GM18868 (cell line): ENCODE results near the gene RIMBP2.

Source experiments
- ATAC-seq: cut with Tn5 transposase; IDR thresholded peaks from one replicate; pipeline ENCODE4 v1.9.1; 2021; ENCODE audit warnings: mild to moderate bottlenecking, moderate library complexity; ENCODE audit not compliant: unreplicated experiment

RIMBP2 gene

GRCh38 chr12:130474599-130475269 is 241.4 kb downstream of the RIMBP2 start:
- ATAC-seq, result no peak

GRCh38 chr12:130473266-130473665 is 242.8 kb downstream of the RIMBP2 start:
- no peak for ATAC-seq

GRCh38 chr12:130470969-130471368 is 245.1 kb downstream of the RIMBP2 start:
- no peak for ATAC-seq

GRCh38 chr12:130469552-130469951 is 246.5 kb downstream of the RIMBP2 start:
- no peak for ATAC-seq

- ATAC-seq, result no peak
These were observed 247.3 kb downstream of the RIMBP2 start for GRCh38 chr12:130468700-130469245.

DNA sequence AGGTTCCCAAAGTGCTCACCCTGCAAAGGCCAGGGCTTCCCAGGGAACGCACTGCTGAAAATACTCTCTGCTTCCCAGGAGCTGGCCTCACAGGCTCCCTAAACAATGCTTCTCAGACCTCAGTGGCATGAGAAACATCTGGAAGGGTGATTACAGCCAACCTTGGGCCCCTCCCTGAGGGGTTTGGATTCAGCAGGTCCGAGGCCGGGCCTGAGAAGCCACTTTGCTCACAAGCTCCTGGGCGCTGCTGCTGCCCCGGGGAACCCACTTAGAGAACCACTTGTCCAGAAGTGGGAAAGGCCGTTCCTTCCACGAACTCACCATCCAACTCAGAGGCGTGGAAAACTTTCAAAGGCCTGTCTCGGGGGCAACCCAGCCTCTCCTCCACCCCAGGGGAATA is 247.9 kb downstream of the RIMBP2 start:
- ATAC-seq, result no peak

DNA sequence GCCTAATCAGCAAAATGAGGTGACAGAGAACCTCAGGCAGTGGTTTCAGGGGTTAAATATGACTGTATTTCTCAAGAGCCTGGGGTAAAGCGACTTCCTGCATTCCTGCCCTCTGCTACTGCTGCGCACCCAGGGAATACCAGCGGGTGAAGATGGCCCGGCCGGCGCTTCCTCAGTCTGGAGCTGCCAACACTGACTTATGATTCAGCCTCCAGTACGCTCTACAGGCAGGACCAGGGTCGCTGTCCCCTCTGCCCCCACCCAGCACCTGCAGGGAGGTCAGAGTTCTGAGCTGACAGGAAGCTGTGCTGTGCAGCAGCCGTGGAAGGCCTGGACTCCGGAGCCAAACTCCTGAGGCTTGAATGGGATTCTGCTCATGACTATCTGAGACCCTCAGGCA is 250.5 kb downstream of the RIMBP2 start:
- no peak for ATAC-seq

GRCh38 chr12:130465046-130465445 is 251.1 kb downstream of the RIMBP2 start:
- ATAC-seq, result no peak

DNA sequence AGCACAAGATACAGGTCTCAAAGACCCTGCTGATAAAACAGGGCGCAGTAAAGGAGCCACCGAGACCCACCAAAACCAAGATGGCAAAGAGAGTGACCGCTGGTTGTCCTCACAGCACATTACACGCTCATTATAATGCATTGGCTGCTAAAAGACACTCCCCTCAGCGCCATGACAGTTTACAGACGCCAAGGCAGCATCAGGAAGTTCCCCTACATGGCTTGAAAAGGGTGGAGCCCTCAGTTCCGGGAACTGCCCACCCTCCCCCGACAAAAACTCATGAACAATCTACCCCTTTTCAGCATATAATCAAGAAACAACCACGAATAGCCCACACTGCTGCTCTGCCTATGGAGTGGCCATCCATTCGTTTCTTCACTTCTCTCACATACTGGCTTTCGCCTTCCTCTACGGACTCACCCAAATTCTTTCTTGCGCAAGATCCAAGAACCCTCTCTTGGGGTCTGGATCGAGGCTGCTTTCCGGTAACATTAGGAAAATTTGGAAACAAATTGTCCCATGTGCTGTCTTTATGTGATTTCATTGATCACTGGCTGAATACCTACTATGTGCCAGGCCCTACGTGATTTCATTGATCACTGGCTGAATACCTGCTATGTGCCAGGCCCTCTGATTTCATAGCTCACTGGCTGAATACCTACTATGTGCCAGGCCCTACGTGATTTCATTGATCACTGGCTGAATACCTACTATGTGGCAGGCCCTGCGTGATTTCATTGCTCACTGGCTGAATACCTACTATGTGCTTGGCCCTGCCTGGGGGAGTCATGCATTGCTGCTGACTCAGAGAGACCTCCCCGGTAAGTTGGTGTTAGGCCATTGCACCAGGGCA is 252.1 kb downstream of the RIMBP2 start:
- ATAC-seq, result no peak

- ATAC-seq, result no peak
These were observed 252.8 kb downstream of the RIMBP2 start for GRCh38 chr12:130463275-130463658.

DNA sequence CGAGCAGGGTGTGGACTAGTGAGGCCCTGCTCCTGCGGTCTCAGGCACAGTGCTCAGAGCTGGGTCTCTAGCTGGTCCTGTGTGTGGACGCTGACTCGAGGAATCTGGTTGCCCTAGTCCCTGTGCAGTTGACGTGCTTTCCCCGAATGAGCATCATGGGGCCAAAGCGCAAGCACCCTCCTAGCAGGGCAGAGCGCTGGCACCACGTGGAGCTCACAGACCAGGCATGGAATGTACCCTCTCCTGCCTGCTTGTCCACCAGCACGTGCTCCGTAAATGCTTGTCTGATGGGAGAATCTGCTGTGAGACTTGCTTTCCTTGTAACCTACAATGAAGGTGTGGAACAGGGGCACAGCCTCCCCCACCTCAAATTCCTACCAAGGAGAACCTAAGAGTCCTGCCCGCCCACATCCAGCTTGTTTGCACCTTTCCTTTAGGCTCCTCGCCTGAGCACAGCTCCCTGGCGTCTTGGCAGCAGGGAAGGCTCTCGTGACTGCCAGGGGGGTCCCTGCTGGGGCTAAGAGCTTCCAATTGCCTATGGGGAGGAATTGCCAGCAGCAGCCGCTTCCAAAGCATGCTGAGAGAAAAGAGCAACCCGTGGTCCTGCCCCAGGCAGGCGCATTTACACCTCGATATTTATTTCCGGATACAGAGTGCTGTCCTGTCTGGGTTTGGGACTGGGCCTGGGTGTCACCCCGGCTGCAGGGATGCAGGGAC is 253.4 kb downstream of the RIMBP2 start:
- no peak for ATAC-seq

- ATAC-seq, result no peak
These were observed 254.1 kb downstream of the RIMBP2 start for GRCh38 chr12:130461839-130462557.

- no peak for ATAC-seq
These were observed 254.7 kb downstream of the RIMBP2 start for GRCh38 chr12:130461447-130461815.

GRCh38 chr12:130460611-130461446 is 255.3 kb downstream of the RIMBP2 start:
- ATAC-seq, result no peak

GRCh38 chr12:130459916-130460315 is 256.2 kb downstream of the RIMBP2 start:
- no peak for ATAC-seq

GRCh38 chr12:130458341-130458740 is 257.8 kb downstream of the RIMBP2 start:
- no peak for ATAC-seq

DNA sequence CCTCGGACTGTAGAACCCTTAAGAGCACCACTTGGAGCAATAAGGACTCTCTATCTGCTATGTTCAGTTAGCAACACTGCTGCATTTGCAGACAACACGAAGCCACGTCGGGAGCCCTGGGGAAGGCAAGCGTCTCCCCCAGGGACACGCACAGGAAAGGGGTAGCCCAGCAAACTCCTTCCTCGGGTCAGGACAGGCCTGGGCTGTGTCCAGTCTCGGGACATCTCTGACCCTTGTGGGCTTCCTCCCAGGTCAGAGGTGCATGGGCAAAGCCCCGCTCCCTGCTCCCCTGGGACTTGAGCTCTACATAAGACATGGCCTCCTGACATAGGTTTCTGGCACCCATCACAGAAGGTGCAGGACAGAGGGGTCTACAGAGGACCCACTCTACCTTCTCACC is 258.9 kb downstream of the RIMBP2 start:
- ATAC-seq, result no peak

DNA sequence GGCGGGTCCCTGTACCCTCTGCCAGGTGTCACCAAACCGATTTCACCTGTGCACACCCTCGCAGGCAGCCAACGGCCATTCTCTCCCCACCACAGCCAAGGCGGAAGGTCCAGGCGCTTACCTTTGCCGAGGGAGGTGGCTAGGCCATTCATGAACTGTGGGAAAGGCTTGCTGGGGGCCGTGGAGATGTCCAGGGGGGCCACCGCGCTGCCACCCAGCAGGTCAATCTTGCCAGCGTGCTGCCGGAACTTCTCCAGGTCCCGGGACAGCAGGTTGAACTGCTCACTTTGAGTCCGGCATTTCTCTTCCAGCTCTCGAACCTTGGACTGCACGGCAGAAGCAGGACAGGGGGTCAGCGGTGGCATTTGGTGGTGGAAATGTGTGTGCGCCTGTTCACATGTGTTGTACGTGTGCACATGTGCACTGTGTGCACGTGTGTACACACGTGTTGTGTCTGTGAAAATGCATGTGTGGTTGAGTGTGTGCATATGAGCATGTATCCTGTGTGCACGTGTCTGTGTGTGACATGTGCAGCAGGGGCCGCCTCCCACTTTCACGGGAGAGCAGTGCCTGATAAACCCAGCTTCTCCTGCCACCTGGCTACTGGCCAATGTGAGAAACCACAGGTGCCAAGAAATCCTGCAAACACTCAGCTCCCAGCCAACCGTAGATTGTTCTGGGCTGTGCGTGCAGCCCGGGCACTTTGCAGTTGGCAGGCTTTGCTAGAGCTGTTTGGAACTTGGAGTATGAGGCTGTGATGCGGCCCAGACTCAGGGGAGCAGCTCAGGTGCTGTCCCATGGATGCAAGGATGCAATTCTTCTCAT is 259.5 kb downstream of the RIMBP2 start:
- no peak for ATAC-seq

- no peak for ATAC-seq
These were observed 260.9 kb downstream of the RIMBP2 start for GRCh38 chr12:130455161-130455560.
